K562 (cell line): ENCODE results near the gene SELPLG. TPM values are rescaled to one million over a fixed set of nuclear protein-coding genes. Genes with fewer than 3 reads are reported as not detected.

Experiments used
- ATAC-seq: fragments of 200-7000 bp; cut with Tn5 transposase; 3 replicates; pipeline ENCODE4 v1.9.1; 2020; ENCODE audit warnings: moderate library complexity
- BruUV-seq: library from RNA; stranded (reverse); fragments of 400-500 nt; replicated peaks from 2 replicates; lab custom pipeline; 2021; lab: Mats Ljungman, UMichigan
- CTCF ChIA-PET: fragments of 300-600 bp; formaldehyde crosslinking; extraction: SDS; loops from one replicate; lab custom pipeline; 2021; ENCODE audit warnings: low intra/inter-chr PET ratio; lab: Yijun Ruan, JAX
- POLR2A ChIA-PET: fragments of 300-600, 350-650 bp; sonication (Branson Sonifier 250); formaldehyde crosslinking; extraction: SDS; loops from one replicate; lab custom pipeline; 2021; ENCODE audit warnings: antibody characterized with exemption, inconsistent platforms; lab: Yijun Ruan, JAX
- DNase-seq, 4 experiments: peaks; one replicate each; pipeline versions ENCODE4 v3.0.0 to v3.0.0-alpha.2; 2011 to 2018; ENCODE audit warnings: low spot score in 3 of 4, mixed read lengths in 3 of 4; ENCODE audit errors: extremely low read depth in 1 of 4
- FAIRE-seq: peaks from 2 replicates; lab custom pipeline; 2011; peaks lifted over from hg19 to GRCh38; lab: Jason Lieb, UNC
- H2AFZ ChIP-seq: 2 replicates; pipeline ENCODE4 v1.6.0; 2011; ENCODE audit warnings: low read depth, low read length, control low read depth, inconsistent platforms
- H3K27ac ChIP-seq: fragments of 200-600 bp; 3 replicates; pipeline ENCODE4 v1.8.0; 2011; ENCODE audit warnings: low read depth, mild to moderate bottlenecking, control low read depth, inconsistent platforms, low read length, moderate library complexity, mixed read lengths; ENCODE audit errors: extremely low read depth
- H3K27me3 ChIP-seq, 2 experiments: fragments of 300-600 bp in 1 of 2; 2 replicates in 1 of 2; 3 replicates in 1 of 2; pipeline versions ENCODE4 v1.6.0 to v1.8.0; 2011; ENCODE audit warnings: inconsistent platforms in 2 of 2, low read length in 2 of 2, mild to moderate bottlenecking in 1 of 2, mixed read lengths in 1 of 2, moderate library complexity in 1 of 2; ENCODE audit not compliant: control insufficient read depth in 2 of 2, insufficient read depth in 2 of 2
- H3K36me3 ChIP-seq: fragments of 300-600 bp; 3 replicates; pipeline ENCODE4 v1.8.0; 2011; ENCODE audit warnings: mild to moderate bottlenecking, low read length, inconsistent platforms; ENCODE audit not compliant: control insufficient read depth, insufficient read depth
- H3K4me1 ChIP-seq, 2 experiments: fragments of 200-600 bp in 1 of 2; replicated peaks in 1 of 2; 2 replicates in 1 of 2; 3 replicates in 1 of 2; pipeline versions ENCODE4 v1.5.1 to v1.8.0; 2011; ENCODE audit warnings: inconsistent platforms in 2 of 2, low read length in 2 of 2, mild to moderate bottlenecking in 1 of 2, mixed read lengths in 1 of 2, moderate library complexity in 1 of 2; ENCODE audit not compliant: control insufficient read depth in 2 of 2, insufficient read depth in 2 of 2
- H3K4me2 ChIP-seq: 2 replicates; pipeline ENCODE4 v1.6.1; 2011; ENCODE audit warnings: low read length, control low read depth, inconsistent platforms, mixed read lengths; ENCODE audit not compliant: insufficient read depth
- H3K4me3 ChIP-seq: fragments of 200-600 bp; sonication (generic), shearing (Covaris generic); 2 replicates; pipeline ENCODE4 v1.5.1; 2016; ENCODE audit warnings: control low read depth, inconsistent platforms
- H3K79me2 ChIP-seq: fragments of 200-600 bp; 3 replicates; pipeline ENCODE4 v1.8.0; 2011; ENCODE audit warnings: low read length, inconsistent platforms; ENCODE audit not compliant: control insufficient read depth, insufficient read depth
- H3K9ac ChIP-seq, 2 experiments: 2 replicates each; pipeline versions ENCODE4 v1.6.0 to v1.6.1; 2011; ENCODE audit warnings: low read depth in 2 of 2, low read length in 2 of 2, control low read depth in 1 of 2, inconsistent platforms in 1 of 2, mild to moderate bottlenecking in 1 of 2, mixed read lengths in 1 of 2; ENCODE audit not compliant: insufficient read depth in 1 of 2
- H3K9me1 ChIP-seq: one replicate; pipeline ENCODE4 v1.6.0; 2011; ENCODE audit warnings: inconsistent platforms, mild to moderate bottlenecking, low read length, moderate library complexity; ENCODE audit not compliant: control insufficient read depth, insufficient read depth
- H3K9me3 ChIP-seq: replicated peaks from 2 replicates; pipeline ENCODE4 v1.5.1; 2011; ENCODE audit warnings: low read depth, low read length, inconsistent platforms; ENCODE audit not compliant: control insufficient read depth, insufficient read depth
- H4K20me1 ChIP-seq: replicated peaks from 2 replicates; pipeline ENCODE4 v1.6.1; 2011; ENCODE audit warnings: low read length, inconsistent platforms, mixed read lengths; ENCODE audit not compliant: control insufficient read depth, insufficient read depth
- ELK1 ChIP-seq: sonication (generic); formaldehyde crosslinking; IDR thresholded peaks from 2 replicates; pipeline ENCODE4 v1.8.1; 2022; ENCODE audit warnings: missing genetic modification reagents
- GTF3C2 ChIP-seq: IDR thresholded peaks from 3 replicates; pipeline ENCODE4 v1.6.1; 2011; ENCODE audit warnings: borderline replicate concordance, mild to moderate bottlenecking, moderate library complexity; ENCODE audit not compliant: insufficient read length; ENCODE audit errors: extremely low read depth
- TRIM25 ChIP-seq: fragments of 450-650 bp; IDR thresholded peaks from 2 replicates; pipeline ENCODE4 v1.7.0; 2016; ENCODE audit warnings: borderline replicate concordance
- ZFP91 ChIP-seq: sonication (generic); formaldehyde crosslinking; IDR thresholded peaks from 2 replicates; pipeline ENCODE4 v1.8.0; 2022; ENCODE audit warnings: mild to moderate bottlenecking, missing genetic modification reagents
- WGBS: fragments of 100-300 bp; shearing (Covaris generic); methylation state at CpG from one replicate; pipeline ENCODE4 v1.1.6; 2016; ENCODE audit warnings: low coverage, mixed read lengths; ENCODE audit not compliant: insufficient coverage; ENCODE audit errors: missing lambda C conversion rate; 5-methylcytosine and 5-hydroxymethylcytosine counted together
- in situ Hi-C: fragments of 300-500 bp; cut with MboI; formaldehyde crosslinking; loops from 4 replicates; pipeline ENCODE4 v1.15.0; 2018; ENCODE audit warnings: inconsistent platforms, mixed read lengths
- intact Hi-C: fragments of 100-400 bp; cut with micrococcal nuclease; formaldehyde crosslinking; loops from 2 replicates; pipeline ENCODE4 v1.14.2; 2022
- polyA plus RNA-seq, 8 experiments: library from polyadenylated mRNA; depleted of rRNA in 4 of 8; stranded (reverse) in 5 of 8; unstranded in 3 of 8; fragments of >200 nt; fragmentation: Nextera tagmentation in 2 of 8; fragmentation: Illumina TruSeq in 1 of 8; extraction: Ambion mirVana in 2 of 8; extraction: Trizol in 1 of 8; gene quantifications; 2 replicates each; pipeline versions ENCODE4 v1.2.1 to v1.2.3, GENCODE V29; 2011 to 2014; ENCODE audit warnings: inconsistent platforms in 1 of 8, missing spikeins in 1 of 8
- total RNA-seq, 7 experiments: library from RNA; depleted of rRNA in 6 of 7; stranded (reverse); fragments of >200 nt in 6 of 7; fragmentation: Illumina TruSeq in 2 of 7; extraction: Trizol in 2 of 7; gene quantifications; 2 replicates each; pipeline versions ENCODE4 v1.2.1 to v1.2.3, GENCODE V29; 2011 to 2021; ENCODE audit warnings: low replicate concordance in 1 of 7

The SELPLG gene
- total and polyA plus RNA-seq, 9 of the 15 experiments (the other 6 are each of a cell fraction or from before 2014, with no cell fraction given), result 0.22 to 10.2 (median 1.7) TPM

DNA sequence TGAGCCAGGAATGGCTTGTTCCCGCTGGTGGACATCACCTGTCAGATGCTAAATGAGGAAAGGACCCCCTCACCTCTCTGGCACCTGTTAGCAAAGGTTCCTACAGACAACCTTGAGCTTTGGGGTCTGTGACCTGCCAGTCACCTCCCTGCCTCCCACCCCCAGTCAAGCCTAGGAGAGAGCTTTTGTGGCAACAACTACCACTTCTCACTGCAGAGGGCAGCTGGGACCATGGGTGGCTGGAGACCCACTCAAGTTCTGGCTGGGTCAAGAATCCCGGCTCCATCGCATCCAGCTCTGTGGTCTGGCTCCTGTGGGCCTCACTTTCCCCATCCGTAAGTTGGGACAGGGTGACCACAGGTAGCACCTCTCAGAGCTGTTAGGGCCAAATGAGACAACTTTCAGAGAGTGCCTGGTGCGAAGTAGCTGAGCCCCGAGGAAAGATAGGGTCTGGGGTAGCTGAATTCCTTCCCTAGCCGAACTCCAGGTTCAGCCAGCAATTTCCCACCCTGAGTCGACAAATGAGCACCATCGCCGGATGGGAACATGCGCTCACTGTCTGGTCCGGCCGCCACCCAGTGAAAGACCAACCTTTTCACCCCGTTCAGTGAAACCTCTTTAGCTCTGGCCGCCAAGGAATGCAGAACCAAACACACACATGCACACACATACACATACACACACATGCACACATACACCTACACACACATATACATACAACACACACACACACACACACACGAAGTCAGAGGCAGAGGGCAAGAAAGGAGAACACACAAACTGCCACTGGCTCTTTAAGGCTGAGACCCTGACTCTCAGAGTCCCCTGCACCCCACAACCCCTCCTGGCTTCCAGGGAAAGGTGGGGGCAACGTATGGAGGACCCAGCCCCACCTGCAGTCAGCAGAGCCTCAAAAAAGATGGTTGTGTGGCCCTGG is 37.7 kb downstream of the SELPLG start:
- POLR2A ChIA-PET, result interaction anchor here (0.6 to 1.1 kb wide), 4 partner anchors 9 to 1297 kb away, joined by 3 to 6 read pairs (median 4); partner anchors contain the start of gene SART3

More for the DNA sequence above, 37.7 kb downstream of the SELPLG start:
- 46% methylated on average over 16 of the region's 17 CpGs for WGBS
- no peak overlapping the region for H3K4me2 ChIP-seq
- H3K4me3 ChIP-seq, result no peak overlapping the region
- H3K4me1 ChIP-seq, result peaks cover 0 to 28% of the 10 kb centered on the region in 2 experiments; a peak in 3 of 5 replicates
- peaks cover 6% of the 10 kb centered on the region for H3K9me1 ChIP-seq
- H2AFZ ChIP-seq, result no peak overlapping the region
- H3K9ac ChIP-seq, result peak overlapping the region in 1 of 2 experiments; percentile 64; a peak in 1 of 4 replicates
- no peaks in the 10 kb centered on the region for H3K36me3 ChIP-seq
- no peak for DNase-seq
- no peak for FAIRE-seq
- peaks cover 0 to 5% of the 10 kb centered on the region in 2 experiments; a peak in 1 of 5 replicates for H3K27me3 ChIP-seq
- no peaks in the 10 kb centered on the region for H3K9me3 ChIP-seq
- no peak for TF ChIP-seq TRIM25
- no peak for TF ChIP-seq ELK1 (CRISPR knock-in tag)
- no peak for TF ChIP-seq GTF3C2
- 0 out of 2 replicates have a peak, but pooled peaks have one; percentile 53 for TF ChIP-seq ZFP91 (CRISPR knock-in tag)
- no peaks in the 10 kb centered on the region for H3K79me2 ChIP-seq
- intact Hi-C loops (no loop called here), in situ Hi-C loops (no loop called here)
- H4K20me1 ChIP-seq, result peaks cover 6% of the 10 kb centered on the region; the same call in 1 of the 2 replicates
- no peak for ATAC-seq
- BruUV-seq, result no TSS peak
- H3K27ac ChIP-seq, result no peak overlapping the region
- CTCF ChIA-PET, result no interaction called here
